ENCODE data around the gene CFAP54.

Gene CFAP54

GRCh38 chr12:96824838-96825236 is 335.5 kb downstream of the CFAP54 start:
- no peak for DNase-seq (ENCODE audit: low read depth)

- DNase-seq (ENCODE audit: low read depth) = no peak
Measured at GRCh38 chr12:96828169-96828789, 338.9 kb downstream of the CFAP54 start.

- no peak for DNase-seq (ENCODE audit: low read depth)
Measured at GRCh38 chr12:96829354-96829753, 340.0 kb downstream of the CFAP54 start.

DNA sequence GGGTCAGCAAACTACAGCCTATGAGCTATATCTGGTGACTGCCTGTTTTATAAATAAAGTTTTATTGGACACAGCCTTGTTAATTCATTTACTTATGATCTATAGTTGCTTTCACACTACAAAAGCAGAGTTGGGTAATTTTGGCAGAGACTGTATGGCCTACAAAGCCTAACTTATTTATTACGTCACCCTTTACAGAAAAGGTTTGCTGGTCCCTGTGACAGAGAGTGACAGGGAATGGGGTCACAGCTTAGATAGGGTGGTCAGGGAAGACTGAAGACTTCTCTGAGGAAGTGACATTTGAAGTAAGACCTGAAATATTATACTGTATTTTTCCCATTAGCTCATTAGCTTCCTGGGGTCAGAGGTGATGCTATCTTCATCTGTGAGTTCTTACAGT is 342.0 kb downstream of the CFAP54 start:
- no peak for DNase-seq (ENCODE audit: low read depth)

GRCh38 chr12:96846293-96846692 is 356.9 kb downstream of the CFAP54 start:
- DNase-seq (ENCODE audit: low read depth) = no peak

- DNase-seq (ENCODE audit: low read depth) = no peak
Measured at GRCh38 chr12:96850676-96851075, 361.3 kb downstream of the CFAP54 start.

- DNase-seq (ENCODE audit: low read depth) = no peak
Measured at GRCh38 chr12:96858162-96858561, 368.8 kb downstream of the CFAP54 start.

DNA sequence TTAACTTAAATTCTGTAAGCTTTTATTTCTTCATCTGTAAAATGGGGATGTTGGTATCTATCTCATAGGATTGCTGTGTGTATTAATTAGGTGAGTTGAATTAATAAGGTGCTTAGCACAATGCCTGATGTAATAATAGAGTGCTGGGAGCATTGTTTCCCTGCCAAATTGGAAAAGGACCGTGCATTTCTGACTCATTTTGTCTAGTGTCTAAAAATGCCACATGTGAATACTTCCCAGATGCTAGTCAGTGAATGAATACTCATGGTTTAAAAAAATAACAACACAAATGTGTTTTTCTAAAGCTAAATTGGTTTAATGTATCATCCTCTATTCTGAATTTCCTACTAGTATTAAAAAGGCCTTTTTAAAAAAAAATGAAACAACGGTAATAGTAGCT is 372.3 kb downstream of the CFAP54 start:
- DNase-seq (ENCODE audit: low read depth) = no peak

DNA sequence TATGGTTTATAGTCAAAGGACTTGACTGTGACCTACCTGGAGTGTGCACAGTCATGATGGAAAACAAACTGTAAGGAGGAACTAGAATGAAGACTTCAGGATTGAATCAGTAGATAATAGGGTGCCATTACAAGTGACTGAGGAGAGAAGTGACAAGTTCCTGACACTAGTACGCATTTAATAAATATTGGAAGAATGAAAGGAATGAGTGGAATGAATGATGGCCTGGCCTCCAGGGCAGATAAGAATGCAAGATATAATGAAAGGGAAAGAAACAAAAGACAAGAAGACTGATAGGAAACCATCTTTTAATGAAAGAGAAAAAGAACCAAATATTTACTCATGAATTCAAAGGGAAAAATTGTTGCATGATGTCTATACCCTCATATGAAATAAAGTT is 372.9 kb downstream of the CFAP54 start:
- no peak for DNase-seq (ENCODE audit: low read depth)

DNA sequence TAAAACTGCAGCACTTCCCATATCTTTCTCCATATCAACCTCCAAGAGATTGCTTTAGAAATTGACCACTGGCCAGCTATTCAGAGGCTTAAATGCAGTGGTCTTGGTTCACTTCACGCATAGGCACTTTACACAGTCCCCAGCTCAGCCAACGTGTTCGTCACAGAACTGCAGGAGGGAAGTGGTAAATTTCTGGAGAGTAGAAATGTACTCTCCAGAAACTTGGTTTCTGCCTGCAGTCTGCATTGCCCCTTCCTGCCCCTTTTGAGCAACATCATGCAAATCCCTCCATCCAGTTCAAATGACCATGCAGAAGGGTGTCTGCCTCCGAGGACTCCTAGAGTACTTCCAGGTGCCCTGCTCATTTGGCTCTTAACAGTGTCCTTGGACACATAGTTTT is 375.0 kb downstream of the CFAP54 start:
- no peak for DNase-seq (ENCODE audit: low read depth)

DNA sequence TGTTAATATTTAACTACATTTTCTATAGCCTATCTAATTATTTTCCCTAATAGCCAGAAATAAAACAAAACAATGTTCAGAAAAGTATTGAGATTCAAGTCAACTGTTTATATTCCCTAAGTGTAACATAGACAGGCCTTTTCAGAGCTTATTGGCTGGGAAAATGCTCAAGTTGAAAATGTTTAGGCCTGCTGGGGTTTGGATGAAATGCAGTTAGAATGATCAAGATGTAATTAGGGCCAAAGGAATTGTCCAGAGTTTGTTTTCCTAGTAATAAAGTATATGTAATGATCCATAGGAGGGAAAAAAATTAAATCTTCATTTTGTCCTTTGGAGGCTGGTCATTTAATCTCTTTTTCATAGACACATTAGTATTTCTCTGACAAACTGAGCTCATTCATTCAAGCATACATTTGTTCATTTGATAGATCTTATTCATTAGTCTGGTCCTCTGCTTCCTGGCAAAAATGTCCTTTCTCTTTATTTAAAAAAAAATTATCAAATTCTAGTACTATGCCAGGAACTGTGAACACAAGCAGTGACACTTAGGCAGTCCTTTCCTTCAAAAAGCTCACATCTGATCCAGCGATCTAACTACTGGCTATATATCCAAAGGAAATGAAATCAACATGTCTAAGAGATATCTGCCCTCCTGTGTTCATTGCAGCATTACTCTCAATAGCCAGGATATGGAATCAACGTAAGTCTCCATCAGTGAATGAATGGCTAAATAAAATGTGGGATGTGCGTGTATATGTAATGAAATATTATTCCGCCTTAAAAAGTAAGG is 377.6 kb downstream of the CFAP54 start:
- no peak for DNase-seq (ENCODE audit: low read depth)

DNA sequence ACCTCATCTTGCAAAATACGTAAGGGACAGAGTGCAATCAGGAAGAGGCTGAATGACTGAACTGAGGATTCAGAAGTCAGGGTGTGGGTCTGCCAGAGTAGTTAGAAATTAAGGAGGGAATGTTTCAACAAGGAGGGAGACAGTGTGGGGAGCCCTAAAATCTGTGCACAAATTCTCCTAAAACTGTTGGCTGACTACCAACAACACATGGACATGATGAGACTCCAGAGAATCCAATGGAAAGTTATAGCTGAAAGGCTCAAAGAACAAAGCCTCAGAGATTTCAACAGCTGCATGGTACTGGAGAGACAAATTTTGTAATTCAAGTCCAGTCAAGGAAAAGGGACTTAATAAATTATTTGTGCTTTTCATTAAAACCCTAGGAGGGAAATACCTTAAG is 381.6 kb downstream of the CFAP54 start:
- no peak for DNase-seq (ENCODE audit: low read depth)

GRCh38 chr12:96872961-96873360 is 383.6 kb downstream of the CFAP54 start:
- DNase-seq (ENCODE audit: low read depth) = no peak

GRCh38 chr12:96874211-96874610 is 384.8 kb downstream of the CFAP54 start:
- DNase-seq (ENCODE audit: low read depth) = no peak

DNA sequence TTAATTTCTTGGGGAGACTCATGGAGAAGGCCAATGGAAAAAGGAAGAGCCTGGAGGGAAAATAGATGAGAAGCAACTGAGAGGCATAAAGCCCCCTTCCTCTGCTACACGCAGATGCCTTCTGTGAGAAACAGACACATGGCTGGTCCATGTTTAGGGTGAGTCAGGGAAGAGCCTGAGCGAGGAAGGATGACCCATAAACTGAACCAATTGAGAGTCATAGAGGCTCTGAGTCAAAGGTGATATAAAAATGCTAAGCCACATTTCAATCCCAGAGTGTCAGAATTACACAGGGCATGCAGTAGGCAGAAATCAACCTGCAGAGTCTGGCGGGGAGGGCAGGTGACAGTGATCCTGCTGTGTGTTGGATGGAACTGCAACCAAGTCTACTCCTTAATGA is 387.6 kb downstream of the CFAP54 start:
- DNase-seq (ENCODE audit: low read depth) = no peak

GRCh38 chr12:96878704-96879103 is 389.3 kb downstream of the CFAP54 start:
- DNase-seq (ENCODE audit: low read depth) = no peak

GRCh38 chr12:96879301-96879700 is 389.9 kb downstream of the CFAP54 start:
- DNase-seq (ENCODE audit: low read depth) = no peak

- no peak for DNase-seq (ENCODE audit: low read depth)
Measured at GRCh38 chr12:96880220-96880619, 390.8 kb downstream of the CFAP54 start.

DNA sequence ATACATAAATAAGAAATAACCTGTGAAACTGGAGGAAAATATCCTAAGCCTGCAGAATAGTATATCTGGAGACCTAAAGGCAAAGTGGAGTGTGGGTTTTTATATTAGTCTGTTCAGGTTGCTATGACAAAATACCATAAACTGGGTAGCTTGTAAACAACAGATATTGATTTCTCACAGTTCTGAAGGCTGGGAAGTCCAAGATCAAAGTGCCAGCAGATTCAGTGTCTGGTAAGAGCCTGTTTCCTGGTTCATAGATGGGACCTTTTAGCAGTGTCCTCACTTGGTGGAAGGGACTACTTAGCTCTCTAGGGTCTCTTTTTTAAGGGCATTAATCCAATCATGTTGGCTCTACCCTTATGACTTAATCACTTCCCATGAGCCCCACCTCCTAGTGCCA is 392.2 kb downstream of the CFAP54 start:
- DNase-seq (ENCODE audit: low read depth) = no peak

- DNase-seq (ENCODE audit: low read depth) = no peak
Measured at GRCh38 chr12:96882862-96883261, 393.5 kb downstream of the CFAP54 start.

GRCh38 chr12:96883571-96883970 is 394.2 kb downstream of the CFAP54 start:
- DNase-seq (ENCODE audit: low read depth) = no peak

- no peak for DNase-seq (ENCODE audit: low read depth)
Measured at GRCh38 chr12:96886998-96887677, 397.8 kb downstream of the CFAP54 start.

GRCh38 chr12:96889273-96889933 is 400.0 kb downstream of the CFAP54 start:
- no peak for DNase-seq (ENCODE audit: low read depth)
